HG03575 (cell line): ENCODE data around the gene S100B.

Source experiments
- ATAC-seq: cut with Tn5 transposase; IDR thresholded peaks from one replicate; pipeline ENCODE4 v1.9.1; 2021; ENCODE audit not compliant: unreplicated experiment, insufficient number of reproducible peaks, low FRiP score; ENCODE audit errors: extremely low read depth

Gene S100B

GRCh38 chr21:46569081-46569480 lies 35.8 kb downstream of the S100B start:
- ATAC-seq: no peak

- no peak for ATAC-seq
These were observed 36.3 kb downstream of the S100B start for GRCh38 chr21:46568562-46568961.

GRCh38 chr21:46567348-46567747 lies 37.5 kb downstream of the S100B start:
- no peak for ATAC-seq

GRCh38 chr21:46564391-46564790 lies 40.5 kb downstream of the S100B start:
- no peak for ATAC-seq

GRCh38 chr21:46562964-46563607 lies 41.8 kb downstream of the S100B start:
- ATAC-seq: no peak

GRCh38 chr21:46562472-46562871 lies 42.4 kb downstream of the S100B start:
- no peak for ATAC-seq

- ATAC-seq: no peak
These were observed 43.3 kb downstream of the S100B start for GRCh38 chr21:46561445-46562090.

GRCh38 chr21:46560568-46561444 lies 44.1 kb downstream of the S100B start:
- ATAC-seq: no peak

GRCh38 chr21:46559291-46559983 lies 45.4 kb downstream of the S100B start:
- ATAC-seq: no peak

- no peak for ATAC-seq
These were observed 46.9 kb downstream of the S100B start for GRCh38 chr21:46557919-46558392.

- ATAC-seq: no peak
These were observed 47.4 kb downstream of the S100B start for GRCh38 chr21:46557469-46557868.

GRCh38 chr21:46556802-46557201 lies 48.1 kb downstream of the S100B start:
- ATAC-seq: no peak

GRCh38 chr21:46555678-46556077 lies 49.2 kb downstream of the S100B start:
- ATAC-seq: no peak

GRCh38 chr21:46555225-46555617 lies 49.7 kb downstream of the S100B start:
- ATAC-seq: no peak

- ATAC-seq: no peak
These were observed 50.3 kb downstream of the S100B start for GRCh38 chr21:46554431-46555224.

- ATAC-seq: no peak
These were observed 50.9 kb downstream of the S100B start for GRCh38 chr21:46553993-46554392.

- ATAC-seq: no peak
These were observed 52.0 kb downstream of the S100B start for GRCh38 chr21:46552865-46553379.

GRCh38 chr21:46552274-46552673 lies 52.6 kb downstream of the S100B start:
- ATAC-seq: no peak
